ENCODE data around the gene NQO2. TPM values are rescaled to one million over a fixed set of nuclear protein-coding genes. Genes with fewer than 3 reads are reported as not detected.
A peak's percentile ranks its signal among the peaks of the same experiment; 100 is the strongest.
"Not testable (repeated sequence)": the region's sequence is repeated elsewhere in the genome, so short reads cannot be mapped to it uniquely, and the experiment has no call there.

Gene NQO2
- polyA plus RNA-seq, 4 donors: 51.9 to 80.3 (median 61.5) TPM

DNA sequence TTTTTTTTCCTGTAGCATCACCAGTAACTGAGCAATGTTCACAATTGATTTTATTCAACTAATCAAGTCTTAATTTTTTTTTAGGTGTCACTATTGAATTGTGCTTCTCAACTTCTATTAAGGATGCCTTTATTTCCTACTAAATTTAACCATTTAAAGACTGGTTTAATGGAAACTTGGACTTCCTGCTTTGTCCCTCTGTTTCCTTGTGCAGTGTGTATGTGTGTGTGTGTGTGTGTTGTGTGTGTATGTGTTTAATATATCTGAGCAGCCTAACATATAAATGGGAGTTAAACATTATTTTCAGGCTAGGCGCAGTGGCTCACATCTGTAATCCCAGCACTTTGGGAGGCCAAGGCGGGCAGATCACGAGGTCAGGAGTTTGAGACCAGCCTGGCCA is 30.1 kb upstream of the NQO2 start:
- DNase-seq (ENCODE audit: low read depth in 4 of 4, low spot score in 2 of 4): no peak

DNA sequence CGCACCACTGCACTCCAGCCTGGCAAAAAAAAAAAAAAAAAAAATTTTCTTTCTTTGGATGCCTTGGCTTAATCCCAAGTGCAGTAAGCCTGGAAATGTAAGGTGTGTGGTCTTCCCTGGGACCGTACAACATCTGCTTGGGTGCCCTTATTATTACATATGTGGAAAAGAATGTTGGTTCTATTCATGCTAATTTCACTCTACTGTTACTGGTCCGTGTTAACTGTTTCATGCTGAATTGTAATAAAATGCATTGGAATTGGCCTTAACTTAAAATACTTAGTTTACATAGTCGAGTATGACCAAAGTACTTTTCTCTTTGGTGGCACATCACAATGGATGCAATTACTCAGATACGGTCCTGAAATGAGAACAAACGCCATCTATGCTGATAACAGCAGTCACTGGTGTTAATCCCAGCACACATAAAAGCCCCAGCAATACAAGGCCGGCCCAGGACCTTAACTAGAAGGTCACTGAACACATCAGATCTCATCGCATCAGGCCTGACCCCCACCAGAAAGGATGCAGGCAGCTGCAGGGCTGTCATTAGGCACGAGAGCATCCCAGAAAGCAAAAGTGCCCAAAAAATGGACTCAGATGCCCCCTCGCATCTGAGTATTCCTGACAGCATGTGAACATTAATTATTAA is 29.5 kb upstream of the NQO2 start:
- DNase-seq (ENCODE audit: low read depth in 4 of 4, low spot score in 2 of 4): no peak

DNA sequence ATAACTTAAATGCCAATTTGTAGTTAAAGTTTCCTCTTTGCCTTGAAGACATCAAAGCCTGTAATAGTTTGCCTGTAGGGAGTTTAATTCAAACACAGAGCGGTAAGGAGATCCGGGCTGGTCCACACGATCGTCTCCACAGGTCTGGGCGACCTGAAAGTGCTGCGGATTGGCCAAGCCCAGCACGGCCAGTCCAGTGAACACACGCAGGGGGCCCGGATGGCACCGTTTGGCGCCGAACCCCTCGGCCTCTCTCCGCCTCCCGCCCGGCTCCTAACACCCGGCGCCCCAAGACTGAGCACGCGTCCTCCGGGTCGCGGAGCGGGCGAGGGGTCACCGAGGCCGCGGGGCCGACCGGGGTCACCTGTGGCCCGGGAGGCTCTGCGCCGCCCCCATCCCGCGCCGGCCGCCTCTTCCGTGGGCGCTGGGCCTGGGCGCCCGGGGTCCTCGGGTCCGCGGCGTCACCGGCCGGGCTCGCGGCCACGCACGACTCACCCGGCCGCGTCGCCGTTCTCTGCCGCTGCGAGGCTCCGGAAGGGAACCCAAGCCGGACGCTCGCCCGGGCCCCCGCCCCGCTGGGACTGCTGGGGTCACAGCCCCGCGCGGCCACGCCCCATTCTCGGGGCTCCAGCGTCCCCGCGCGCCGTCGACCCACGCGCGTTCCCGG is 28.8 kb upstream of the NQO2 start:
- DNase-seq (ENCODE audit: low read depth in 4 of 4, low spot score in 2 of 4): peak in 1 of 4 donors; percentile 45

GRCh38 chr6:2971420-2972218 is 28.1 kb upstream of the NQO2 start, which contains the start of gene SERPINB6:
SERPINB6 (minus strand) TSS chr6:2971567; CDS start chr6:2959332, 12,235 bp downstream.
- DNase-seq (ENCODE audit: low read depth in 4 of 4, low spot score in 2 of 4): peak in 3 of 4 donors; percentile 59 to 67 (median 60)

DNA sequence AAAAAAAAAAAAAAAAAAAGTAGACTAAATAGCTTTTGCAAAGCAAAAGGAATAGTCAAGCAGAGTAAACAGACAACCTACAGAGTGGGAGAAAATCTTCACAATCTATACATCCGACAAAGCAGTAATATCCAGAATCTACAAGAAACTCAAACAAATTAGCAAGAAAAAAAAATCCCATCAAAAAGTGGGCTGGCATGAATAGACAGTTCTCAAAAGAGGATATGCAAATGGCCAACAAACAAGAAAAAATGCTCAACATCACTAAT is 27.5 kb upstream of the NQO2 start:
- DNase-seq (ENCODE audit: low read depth in 4 of 4, low spot score in 2 of 4): not testable (repeated sequence)

DNA sequence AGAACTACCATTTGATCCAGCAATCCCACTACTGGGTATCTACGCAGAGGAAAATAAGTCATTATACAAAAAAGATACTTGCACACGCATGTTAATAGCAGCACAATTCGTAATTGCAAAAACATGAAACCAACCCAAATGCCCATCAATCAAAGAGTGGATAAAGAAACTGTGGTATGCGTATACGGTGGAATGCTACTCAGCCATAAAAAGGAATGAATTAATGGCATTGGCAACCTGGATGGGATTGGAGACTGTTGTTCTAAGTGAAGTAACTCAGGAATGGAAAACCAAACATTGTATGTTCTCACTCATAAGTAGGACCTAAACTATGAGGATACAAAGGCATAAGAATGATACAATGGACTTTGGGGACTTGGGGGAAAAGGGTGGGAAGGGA is 27.0 kb upstream of the NQO2 start:
- DNase-seq (ENCODE audit: low read depth in 4 of 4, low spot score in 2 of 4): not testable (repeated sequence)

DNA sequence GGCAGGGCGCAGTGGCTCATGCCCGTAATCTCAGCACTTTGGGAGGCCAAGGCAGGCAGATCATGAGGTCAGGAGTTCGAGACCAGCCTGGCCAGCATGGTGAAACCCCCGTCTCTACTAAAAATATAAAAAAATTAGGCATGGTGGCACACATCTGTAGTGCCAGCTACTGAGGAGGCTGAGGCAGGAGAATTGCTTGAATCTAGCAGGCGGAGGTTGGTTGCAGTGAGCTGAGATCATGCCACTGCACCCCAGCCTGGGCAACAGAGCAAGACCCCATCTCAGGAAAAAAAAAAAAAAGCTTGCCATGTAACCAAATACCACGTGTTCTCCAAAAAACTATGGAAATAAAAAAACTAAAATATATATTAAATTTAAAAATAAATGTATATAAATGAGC is 26.5 kb upstream of the NQO2 start:
- not testable (repeated sequence) for DNase-seq (ENCODE audit: low read depth in 4 of 4, low spot score in 2 of 4)

GRCh38 chr6:2973676-2974075 is 26.0 kb upstream of the NQO2 start:
- DNase-seq (ENCODE audit: low read depth in 4 of 4, low spot score in 2 of 4): no peak

- DNase-seq (ENCODE audit: low read depth in 4 of 4, low spot score in 2 of 4): no peak
These were observed 23.6 kb upstream of the NQO2 start for GRCh38 chr6:2976060-2976459.

- no peak for DNase-seq (ENCODE audit: low read depth in 4 of 4, low spot score in 2 of 4)
These were observed 23.1 kb upstream of the NQO2 start for GRCh38 chr6:2976571-2977085.

GRCh38 chr6:2977290-2977689 is 22.4 kb upstream of the NQO2 start:
- no peak for DNase-seq (ENCODE audit: low read depth in 4 of 4, low spot score in 2 of 4)

DNA sequence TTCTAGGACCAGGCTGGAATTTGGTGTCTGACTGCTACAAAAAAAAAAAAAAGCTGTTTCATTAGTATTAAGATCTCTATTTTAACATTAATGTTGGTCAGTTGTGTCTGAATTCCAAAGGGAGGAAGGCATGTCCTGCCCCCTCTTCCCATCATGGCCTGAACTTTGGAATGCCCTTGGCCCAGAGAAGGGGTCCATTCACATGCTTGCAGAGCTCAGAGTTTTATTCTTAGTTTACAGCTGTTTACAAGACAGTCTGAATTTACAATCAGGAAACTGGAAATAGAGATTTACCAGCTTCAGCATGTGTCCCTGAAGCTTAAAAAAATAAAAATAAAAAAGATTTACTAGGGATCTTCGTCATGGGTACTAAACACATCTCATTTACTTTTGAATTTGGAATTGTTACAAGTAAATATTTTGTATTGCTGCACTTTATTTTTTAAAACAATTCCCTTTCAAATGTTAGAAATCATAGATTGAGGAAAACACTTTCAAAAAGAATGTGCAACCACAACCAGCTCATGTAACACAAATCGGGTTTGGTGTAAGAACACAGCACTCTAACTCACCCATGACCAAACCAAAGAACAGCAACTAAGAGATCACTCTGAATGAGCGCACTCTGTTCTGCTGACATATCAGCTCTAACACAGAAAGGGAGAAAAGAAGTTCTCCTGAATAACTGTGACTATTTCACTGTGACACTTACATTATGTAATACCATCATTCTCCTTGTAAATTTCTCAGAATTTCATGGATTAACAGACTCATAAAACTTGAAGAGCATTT is 21.7 kb upstream of the NQO2 start:
- no peak for DNase-seq (ENCODE audit: low read depth in 4 of 4, low spot score in 2 of 4)

GRCh38 chr6:2978923-2979322 is 20.8 kb upstream of the NQO2 start:
- DNase-seq (ENCODE audit: low read depth in 4 of 4, low spot score in 2 of 4): no peak

GRCh38 chr6:2979819-2980464 is 19.8 kb upstream of the NQO2 start:
- no peak for DNase-seq (ENCODE audit: low read depth in 4 of 4, low spot score in 2 of 4)

DNA sequence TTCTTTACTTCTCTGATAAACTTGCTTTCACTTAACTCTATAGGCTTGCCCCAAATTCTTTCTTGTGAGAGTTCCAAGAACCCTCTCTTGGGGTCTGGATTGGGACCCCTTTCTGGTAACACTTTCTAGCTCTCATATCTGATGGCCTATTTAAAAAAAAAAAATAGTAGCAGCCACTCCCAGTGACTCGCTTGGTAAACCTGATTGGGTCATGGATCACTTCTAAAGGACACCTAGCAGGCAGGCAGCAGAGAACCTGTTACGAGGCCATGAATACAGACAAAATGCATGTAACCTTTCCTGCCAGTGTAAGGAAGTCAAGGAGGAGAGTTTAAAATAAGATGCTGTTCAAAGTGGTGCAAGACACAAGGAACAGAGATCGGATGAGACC is 19.2 kb upstream of the NQO2 start:
- no peak for DNase-seq (ENCODE audit: low read depth in 4 of 4, low spot score in 2 of 4)

GRCh38 chr6:2982426-2983117 is 17.1 kb upstream of the NQO2 start:
- no peak for DNase-seq (ENCODE audit: low read depth in 4 of 4, low spot score in 2 of 4)

DNA sequence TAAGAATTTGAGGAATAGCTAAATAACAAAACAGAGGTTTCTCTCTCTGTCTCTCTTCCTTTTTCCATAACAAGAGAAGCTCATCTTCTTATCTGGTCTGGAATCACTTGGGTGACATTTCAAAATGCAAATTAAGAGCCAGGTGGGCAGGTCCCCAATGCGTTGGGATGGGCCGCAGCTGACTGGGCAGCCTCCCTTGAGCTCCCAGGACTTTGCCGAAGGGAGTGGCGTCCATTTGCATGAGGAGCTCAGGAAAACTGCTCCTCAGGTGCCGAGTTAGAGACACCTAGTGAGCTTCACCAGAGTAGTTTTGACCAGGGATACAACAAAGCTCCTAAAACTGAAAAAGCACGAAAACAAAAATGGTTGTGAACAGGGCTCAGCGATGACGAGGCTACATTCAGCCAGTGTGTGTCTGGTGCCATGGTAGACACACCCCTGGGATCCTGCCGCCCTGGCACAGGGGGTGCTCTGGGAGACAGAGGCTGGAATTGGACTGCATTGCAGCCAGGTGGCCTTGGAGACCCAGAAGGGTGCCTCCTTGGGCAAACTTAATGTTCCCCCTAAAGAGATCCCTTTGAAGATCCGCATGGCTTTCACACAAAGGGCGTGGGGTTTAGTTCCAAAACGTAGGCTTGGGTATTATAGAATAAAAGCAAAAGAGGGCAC is 14.8 kb upstream of the NQO2 start:
- DNase-seq (ENCODE audit: low read depth in 4 of 4, low spot score in 2 of 4): no peak

DNA sequence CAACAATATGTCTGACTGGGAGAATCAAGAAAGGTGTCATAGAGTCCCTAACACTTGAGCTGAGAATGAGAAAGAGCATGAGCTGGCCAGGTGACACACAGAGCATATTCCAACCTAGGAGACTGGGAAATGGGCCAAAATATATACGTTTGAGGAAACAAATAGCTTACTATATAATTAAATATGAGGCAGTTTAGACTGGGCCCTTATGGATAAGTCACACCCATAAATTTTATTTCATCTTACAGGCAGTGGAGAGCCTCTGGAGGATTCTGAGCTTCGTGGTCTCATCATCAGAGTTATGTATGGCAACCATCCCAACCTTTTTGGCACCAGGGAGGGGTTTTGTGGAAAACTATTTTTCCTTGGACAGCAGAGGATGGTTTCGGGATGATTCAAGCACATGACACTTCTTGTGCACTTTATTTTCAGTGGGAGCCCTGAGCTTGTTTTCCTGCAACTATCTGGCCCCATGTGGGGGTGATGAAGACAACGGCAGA is 12.9 kb upstream of the NQO2 start:
- DNase-seq (ENCODE audit: low read depth in 4 of 4, low spot score in 2 of 4): no peak

DNA sequence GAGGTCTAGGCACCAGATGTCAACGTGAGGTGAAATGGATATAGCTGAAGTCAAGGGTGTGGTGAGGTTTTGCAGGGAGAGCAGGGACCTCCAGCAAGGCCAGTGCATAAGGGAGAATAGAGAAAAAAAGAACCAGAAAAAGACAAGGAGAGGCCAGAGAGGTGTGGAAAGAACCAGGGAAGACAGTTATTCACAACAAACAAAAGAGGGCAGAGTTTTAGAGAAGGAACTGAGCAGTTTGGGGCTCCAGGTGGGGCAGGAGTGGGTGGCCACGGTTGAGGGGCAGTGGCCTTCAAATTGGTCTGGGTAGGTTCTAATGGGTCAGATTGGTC is 11.6 kb upstream of the NQO2 start:
- DNase-seq (ENCODE audit: low read depth in 4 of 4, low spot score in 2 of 4): no peak
